Measurements from ENCODE around the gene DEAF1.

DEAF1 gene

GRCh38 chr11:704781-705645 is 10.0 kb upstream of the DEAF1 start:
- POLR2A ChIA-PET = interaction anchor here (1.0 kb wide), 1 partner anchor 11 kb away, joined by 3 read pairs; no protein-coding TSS in a partner anchor
- peaks cover 0 to 14% (median 11%) of the 10 kb centered on the region in 4 experiments for H3K4me1 ChIP-seq (ENCODE audit: control extremely low read depth in 1 of 4, control insufficient read depth in 4 of 4, insufficient read depth in 4 of 4, low read length in 3 of 4)
- no peak for DNase-seq
- CTCF ChIA-PET = interaction anchor here (0.7 to 2.2 kb wide), 3 partner anchors 17 to 30 kb away, joined by 4 to 11 read pairs (median 6); no protein-coding TSS in a partner anchor
- H3K27me3 ChIP-seq (replicated peaks in 2 of 5; ENCODE audit: control insufficient read depth in 4 of 5, insufficient read depth in 5 of 5, low read length in 4 of 5) = peaks cover 0 to 49% (median 6%) of the 10 kb centered on the region in 5 experiments
- H3K36me3 ChIP-seq (ENCODE audit: control insufficient read depth in 4 of 4, insufficient read depth in 4 of 4, low read length in 3 of 4) = peaks cover 0 to 16% (median 4%) of the 10 kb centered on the region in 4 experiments
- H3K27ac ChIP-seq (ENCODE audit: insufficient read depth in 1 of 2, low read depth in 1 of 2, low read length in 2 of 2, poor library complexity in 1 of 2, severe bottlenecking in 2 of 2) = no peak overlapping the region
- WGBS (ENCODE audit: insufficient coverage) = 92% methylated on average over 23 of the region's 27 CpGs
- H3K9me3 ChIP-seq (ENCODE audit: control extremely low read depth in 1 of 5, control insufficient read depth in 4 of 5, insufficient read depth in 2 of 5, low read depth in 1 of 5, low read length in 4 of 5) = no peaks in the 10 kb centered on the region
- H3K4me3 ChIP-seq (ENCODE audit: control insufficient read depth in 1 of 7, extremely low read depth in 1 of 7, insufficient read depth in 4 of 7, low read depth in 2 of 7, low read length in 6 of 7) = peak overlapping the region in 1 of 7 experiments; percentile 11

- no peak for DNase-seq
- Histone ChIP-seq H3K27ac (ENCODE audit: insufficient read depth in 1 of 2, low read depth in 1 of 2, low read length in 2 of 2, poor library complexity in 1 of 2, severe bottlenecking in 2 of 2) (no peak overlapping the region), H3K36me3 (ENCODE audit: control insufficient read depth in 4 of 4, insufficient read depth in 4 of 4, low read length in 3 of 4) (peaks cover 0 to 20% (median 6%) of the 10 kb centered on the region in 4 experiments), H3K27me3 (replicated peaks in 2 of 5; ENCODE audit: control insufficient read depth in 4 of 5, insufficient read depth in 5 of 5, low read length in 4 of 5) (peaks cover 0 to 41% (median 6%) of the 10 kb centered on the region in 5 experiments), H3K4me1 (ENCODE audit: control extremely low read depth in 1 of 4, control insufficient read depth in 4 of 4, insufficient read depth in 4 of 4, low read length in 3 of 4) (peaks cover 0 to 14% (median 11%) of the 10 kb centered on the region in 4 experiments), H3K4me3 (ENCODE audit: control insufficient read depth in 1 of 7, extremely low read depth in 1 of 7, insufficient read depth in 4 of 7, low read depth in 2 of 7, low read length in 6 of 7) (no peak overlapping the region), H3K9me3 (ENCODE audit: control extremely low read depth in 1 of 5, control insufficient read depth in 4 of 5, insufficient read depth in 2 of 5, low read depth in 1 of 5, low read length in 4 of 5) (no peaks in the 10 kb centered on the region)
- WGBS (ENCODE audit: insufficient coverage) = 97% methylated on average over 18 of the region's 18 CpGs
- POLR2A ChIA-PET = no interaction called here
- CTCF ChIA-PET = interaction anchor here (1.3 to 2.2 kb wide), 4 partner anchors 15 to 60 kb away, joined by 4 to 11 read pairs (median 6); no protein-coding TSS in a partner anchor
Observed at GRCh38 chr11:704228-704674, 9.2 kb upstream of the DEAF1 start.

GRCh38 chr11:703506-703905 is 8.5 kb upstream of the DEAF1 start:
- CTCF ChIA-PET = interaction anchor here (0.5 to 2.2 kb wide), 4 partner anchors 16 to 123 kb away, joined by 4 to 11 read pairs (median 6); no protein-coding TSS in a partner anchor
- Histone ChIP-seq H3K27me3 (replicated peaks in 2 of 5; ENCODE audit: control insufficient read depth in 4 of 5, insufficient read depth in 5 of 5, low read length in 4 of 5) (peaks cover 0 to 37% (median 6%) of the 10 kb centered on the region in 5 experiments), H3K4me3 (ENCODE audit: control insufficient read depth in 1 of 7, extremely low read depth in 1 of 7, insufficient read depth in 4 of 7, low read depth in 2 of 7, low read length in 6 of 7) (no peak overlapping the region), H3K4me1 (ENCODE audit: control extremely low read depth in 1 of 4, control insufficient read depth in 4 of 4, insufficient read depth in 4 of 4, low read length in 3 of 4) (peaks cover 0 to 14% (median 11%) of the 10 kb centered on the region in 4 experiments), H3K9me3 (ENCODE audit: control extremely low read depth in 1 of 5, control insufficient read depth in 4 of 5, insufficient read depth in 2 of 5, low read depth in 1 of 5, low read length in 4 of 5) (no peaks in the 10 kb centered on the region), H3K36me3 (ENCODE audit: control insufficient read depth in 4 of 4, insufficient read depth in 4 of 4, low read length in 3 of 4) (peaks cover 0 to 20% (median 6%) of the 10 kb centered on the region in 4 experiments), H3K27ac (ENCODE audit: insufficient read depth in 1 of 2, low read depth in 1 of 2, low read length in 2 of 2, poor library complexity in 1 of 2, severe bottlenecking in 2 of 2) (no peak overlapping the region)
- POLR2A ChIA-PET = no interaction called here
- no peak for DNase-seq
- WGBS (ENCODE audit: insufficient coverage) = 93% methylated on average over 6 of the region's 9 CpGs

- Histone ChIP-seq H3K36me3 (ENCODE audit: control insufficient read depth in 4 of 4, insufficient read depth in 4 of 4, low read length in 3 of 4) (peaks cover 0 to 20% (median 9%) of the 10 kb centered on the region in 4 experiments), H3K4me1 (ENCODE audit: control extremely low read depth in 1 of 4, control insufficient read depth in 4 of 4, insufficient read depth in 4 of 4, low read length in 3 of 4) (peaks cover 0 to 14% (median 14%) of the 10 kb centered on the region in 4 experiments), H3K27me3 (replicated peaks in 2 of 5; ENCODE audit: control insufficient read depth in 4 of 5, insufficient read depth in 5 of 5, low read length in 4 of 5) (peaks cover 0 to 31% (median 4%) of the 10 kb centered on the region in 5 experiments), H3K4me3 (ENCODE audit: control insufficient read depth in 1 of 7, extremely low read depth in 1 of 7, insufficient read depth in 4 of 7, low read depth in 2 of 7, low read length in 6 of 7) (no peak overlapping the region), H3K27ac (ENCODE audit: insufficient read depth in 1 of 2, low read depth in 1 of 2, low read length in 2 of 2, poor library complexity in 1 of 2, severe bottlenecking in 2 of 2) (no peak overlapping the region), H3K9me3 (ENCODE audit: control extremely low read depth in 1 of 5, control insufficient read depth in 4 of 5, insufficient read depth in 2 of 5, low read depth in 1 of 5, low read length in 4 of 5) (no peaks in the 10 kb centered on the region)
- peak in 2 of 3 donors; percentile 29 to 40 for DNase-seq
- POLR2A ChIA-PET = no interaction called here
- CTCF ChIA-PET = interaction anchor here (1.7 to 2.2 kb wide), 3 partner anchors 17 to 62 kb away, joined by 6 to 11 read pairs (median 7); no protein-coding TSS in a partner anchor
- 79% methylated on average over 17 of the region's 26 CpGs for WGBS (ENCODE audit: insufficient coverage)
Observed at GRCh38 chr11:702462-703461, 7.7 kb upstream of the DEAF1 start.

- Histone ChIP-seq H3K4me3 (ENCODE audit: control insufficient read depth in 1 of 7, extremely low read depth in 1 of 7, insufficient read depth in 4 of 7, low read depth in 2 of 7, low read length in 6 of 7) (no peak overlapping the region), H3K27me3 (replicated peaks in 2 of 5; ENCODE audit: control insufficient read depth in 4 of 5, insufficient read depth in 5 of 5, low read length in 4 of 5) (peaks cover 0 to 22% (median 4%) of the 10 kb centered on the region in 5 experiments), H3K27ac (ENCODE audit: insufficient read depth in 1 of 2, low read depth in 1 of 2, low read length in 2 of 2, poor library complexity in 1 of 2, severe bottlenecking in 2 of 2) (no peak overlapping the region), H3K4me1 (ENCODE audit: control extremely low read depth in 1 of 4, control insufficient read depth in 4 of 4, insufficient read depth in 4 of 4, low read length in 3 of 4) (peaks cover 0 to 22% (median 14%) of the 10 kb centered on the region in 4 experiments), H3K36me3 (ENCODE audit: control insufficient read depth in 4 of 4, insufficient read depth in 4 of 4, low read length in 3 of 4) (peaks cover 0 to 20% (median 11%) of the 10 kb centered on the region in 4 experiments), H3K9me3 (ENCODE audit: control extremely low read depth in 1 of 5, control insufficient read depth in 4 of 5, insufficient read depth in 2 of 5, low read depth in 1 of 5, low read length in 4 of 5) (no peaks in the 10 kb centered on the region)
- CTCF ChIA-PET = interaction anchor here (2.1 kb wide), 1 partner anchor 63 kb away, joined by 6 read pairs; no protein-coding TSS in a partner anchor
- POLR2A ChIA-PET = no interaction called here
- 95% methylated on average over 13 of the region's 22 CpGs for WGBS (ENCODE audit: insufficient coverage)
- no peak for DNase-seq
Observed at GRCh38 chr11:701741-702461, 6.9 kb upstream of the DEAF1 start.

GRCh38 chr11:699753-700152 is 4.7 kb upstream of the DEAF1 start:
- DNase-seq = no peak
- H3K27me3 ChIP-seq (replicated peaks in 2 of 5; ENCODE audit: control insufficient read depth in 4 of 5, insufficient read depth in 5 of 5, low read length in 4 of 5) = peaks cover 0 to under 1% (median 0%) of the 10 kb centered on the region in 5 experiments
- peaks cover 0 to 22% (median 9%) of the 10 kb centered on the region in 4 experiments for H3K4me1 ChIP-seq (ENCODE audit: control extremely low read depth in 1 of 4, control insufficient read depth in 4 of 4, insufficient read depth in 4 of 4, low read length in 3 of 4)
- no peaks in the 10 kb centered on the region for H3K9me3 ChIP-seq (ENCODE audit: control extremely low read depth in 1 of 5, control insufficient read depth in 4 of 5, insufficient read depth in 2 of 5, low read depth in 1 of 5, low read length in 4 of 5)
- no peak overlapping the region for H3K4me3 ChIP-seq (ENCODE audit: control insufficient read depth in 1 of 7, extremely low read depth in 1 of 7, insufficient read depth in 4 of 7, low read depth in 2 of 7, low read length in 6 of 7)
- WGBS (ENCODE audit: insufficient coverage) = 86% methylated on average over 1 of the region's 1 CpG
- ChIA-PET POLR2A (no interaction called here), CTCF (interaction anchor here (0.9 to 1.1 kb wide), 2 partner anchors 17 to 33 kb away, joined by 3 read pairs; no protein-coding TSS in a partner anchor)
- H3K36me3 ChIP-seq (ENCODE audit: control insufficient read depth in 4 of 4, insufficient read depth in 4 of 4, low read length in 3 of 4) = peaks cover 0 to 20% (median 11%) of the 10 kb centered on the region in 4 experiments
- H3K27ac ChIP-seq (ENCODE audit: insufficient read depth in 1 of 2, low read depth in 1 of 2, low read length in 2 of 2, poor library complexity in 1 of 2, severe bottlenecking in 2 of 2) = no peak overlapping the region
